NCI-H146 (cell line): Measurements from ENCODE around the gene ZIC1.

Source experiments
- DNase-seq: peaks from one replicate; lab custom pipeline; 2025; lab: John Stamatoyannopoulos, UW

ZIC1 gene

GRCh38 chr3:147422601-147423536 lies 13.7 kb downstream of the ZIC1 start:
- DNase-seq: no peak

- DNase-seq: no peak
Observed at GRCh38 chr3:147423537-147423797, 14.3 kb downstream of the ZIC1 start.

- DNase-seq: no peak
Observed at GRCh38 chr3:147423798-147424580, 14.8 kb downstream of the ZIC1 start.

- no peak for DNase-seq
Observed at GRCh38 chr3:147424581-147425387, 15.6 kb downstream of the ZIC1 start.

GRCh38 chr3:147425388-147425850 lies 16.3 kb downstream of the ZIC1 start:
- DNase-seq: no peak

GRCh38 chr3:147426931-147427330 lies 17.8 kb downstream of the ZIC1 start:
- no peak for DNase-seq

- no peak for DNase-seq
Observed at GRCh38 chr3:147427746-147428145, 18.6 kb downstream of the ZIC1 start.

GRCh38 chr3:147428326-147428725 lies 19.2 kb downstream of the ZIC1 start:
- no peak for DNase-seq

- no peak for DNase-seq
Observed at GRCh38 chr3:147428754-147429153, 19.6 kb downstream of the ZIC1 start.

- DNase-seq: no peak
Observed at GRCh38 chr3:147431751-147432150, 22.6 kb downstream of the ZIC1 start.

- DNase-seq: no peak
Observed at GRCh38 chr3:147447224-147447623, 38.1 kb downstream of the ZIC1 start.

- DNase-seq: peak; percentile 41
Observed at GRCh38 chr3:147449669-147450068, 40.5 kb downstream of the ZIC1 start.

- no peak for DNase-seq
Observed at GRCh38 chr3:147458995-147459704, 50.0 kb downstream of the ZIC1 start.

GRCh38 chr3:147462856-147463255 lies 53.7 kb downstream of the ZIC1 start:
- no peak for DNase-seq
